Medulla oblongata (tissue), 1 donor: ENCODE measurements around the gene PHLDB1.
"Not testable (repeated sequence)": the region's sequence is repeated elsewhere in the genome, so short reads cannot be mapped to it uniquely, and the experiment has no call there.

Source experiments
- DNase-seq: peaks from one replicate; pipeline ENCODE4 v3.0.0-alpha.2; 2015; ENCODE audit errors: extremely low spot score

The PHLDB1 gene

GRCh38 chr11:118607401-118608359 is at the start of gene PHLDB1:
PHLDB1 (plus strand) TSS chr11:118607615; CDS start chr11:118613837, 6,222 bp downstream.
- peak; percentile 78 for DNase-seq

GRCh38 chr11:118560806-118561205 is 46.6 kb upstream of the PHLDB1 start:
- no peak for DNase-seq

DNA sequence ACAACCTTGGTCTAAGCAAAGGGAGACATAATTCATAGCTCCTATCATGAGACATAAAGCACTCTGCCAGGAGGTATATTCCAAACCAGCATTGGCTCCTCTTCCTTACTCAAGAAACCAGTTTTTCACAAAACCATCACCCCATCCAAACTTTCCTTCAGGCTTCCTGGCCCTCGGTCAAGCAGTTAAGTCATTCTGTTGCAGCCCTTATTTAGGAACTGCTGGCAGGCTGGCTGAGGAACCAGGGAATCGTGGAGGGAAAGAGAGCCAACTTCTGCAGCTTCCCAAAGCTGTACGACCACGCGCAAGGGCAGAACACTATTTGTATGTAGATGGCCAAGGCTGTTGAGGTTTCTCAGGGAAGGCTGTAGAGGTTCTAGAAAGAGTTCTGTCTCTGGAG is 42.4 kb upstream of the PHLDB1 start:
- peak; percentile 50 for DNase-seq

- DNase-seq: no peak
Observed at GRCh38 chr11:118569670-118570069, 37.7 kb upstream of the PHLDB1 start.

DNA sequence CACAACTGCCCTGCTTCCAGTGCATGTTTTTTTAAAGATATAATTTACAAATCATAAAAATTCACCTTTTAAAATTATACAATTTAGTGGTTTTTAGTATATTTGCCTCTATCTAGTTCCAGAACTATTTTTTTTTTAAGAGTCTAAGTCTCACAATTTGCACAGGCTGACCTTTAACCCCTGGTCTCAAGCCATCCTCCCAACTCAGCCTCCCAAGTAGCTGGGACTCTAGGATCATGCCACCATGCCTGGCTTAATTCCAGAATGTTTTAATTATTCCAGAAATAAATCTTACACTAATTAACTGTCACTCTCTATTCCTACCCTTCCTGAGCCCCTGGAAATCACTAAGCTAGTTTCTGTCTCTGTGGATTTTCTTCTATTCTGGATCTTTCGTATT is 36.6 kb upstream of the PHLDB1 start:
- no peak for DNase-seq

DNA sequence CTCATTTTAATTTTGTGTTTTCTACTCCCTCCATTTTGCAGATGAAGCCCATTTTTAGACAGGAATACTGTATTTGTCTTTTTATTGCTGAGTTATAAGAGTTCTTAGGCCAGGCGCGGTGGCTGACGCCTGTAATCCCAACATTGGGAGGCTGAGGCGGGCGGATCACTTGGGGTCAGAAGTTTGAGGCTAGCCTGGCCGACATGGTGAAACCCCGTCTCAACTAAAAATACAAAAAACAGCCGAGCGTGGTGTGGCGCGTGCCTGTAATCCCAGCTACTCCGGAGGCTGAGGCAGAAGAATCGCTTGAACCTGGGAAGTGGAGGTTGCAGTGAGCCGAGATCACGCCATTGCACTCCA is 35.7 kb upstream of the PHLDB1 start:
- not testable (repeated sequence) for DNase-seq

DNA sequence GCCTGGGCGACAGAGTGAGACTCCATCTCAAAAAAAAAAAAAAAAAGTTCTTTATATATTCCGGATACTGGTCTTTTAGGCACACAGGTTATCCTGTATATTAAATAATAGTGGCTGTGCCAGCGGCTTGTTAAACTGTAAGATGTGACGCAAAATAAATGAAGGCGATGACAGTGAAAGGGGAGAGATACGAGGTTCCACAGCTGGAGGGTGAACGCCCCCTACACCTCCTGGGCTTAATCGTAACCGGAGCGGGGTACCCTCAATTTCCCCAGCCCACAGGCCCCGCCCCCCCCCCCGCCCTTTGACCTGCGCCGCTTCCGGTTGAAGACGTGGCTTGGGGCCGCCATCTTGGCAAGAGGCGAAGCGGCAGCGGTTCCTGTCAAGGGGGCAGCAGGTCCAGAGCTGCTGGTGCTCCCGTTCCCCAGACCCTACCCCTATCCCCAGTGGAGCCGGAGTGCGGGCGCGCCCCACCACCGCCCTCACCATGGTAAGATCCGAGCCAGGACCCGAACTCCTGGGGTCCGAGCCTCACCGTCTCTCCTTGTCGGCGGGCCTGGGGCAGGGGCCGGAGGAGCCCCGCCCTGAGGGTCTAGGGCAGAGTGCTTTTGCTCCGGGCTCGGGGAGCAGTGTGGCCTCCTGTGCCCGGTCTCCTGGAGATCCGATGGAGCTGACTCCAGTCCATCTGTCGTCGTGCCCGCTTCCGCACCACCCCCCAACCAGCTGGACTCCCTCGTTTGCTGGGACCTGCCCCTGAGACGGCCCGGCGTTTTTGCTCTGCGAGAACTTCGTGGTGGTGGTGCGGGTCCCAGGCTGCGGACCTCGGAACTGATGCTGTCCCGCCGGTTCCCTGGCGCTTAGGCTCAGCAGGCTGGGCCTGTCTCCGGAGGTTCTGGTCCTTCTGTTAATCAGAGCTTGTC is 35.1 kb upstream of the PHLDB1 start, which contains the start of gene ARCN1:
ARCN1 (plus strand) TSS at position 349 of the 920 bp plus-strand sequence; CDS start at position 488, 139 bp downstream.
- DNase-seq: peak; percentile 85

DNA sequence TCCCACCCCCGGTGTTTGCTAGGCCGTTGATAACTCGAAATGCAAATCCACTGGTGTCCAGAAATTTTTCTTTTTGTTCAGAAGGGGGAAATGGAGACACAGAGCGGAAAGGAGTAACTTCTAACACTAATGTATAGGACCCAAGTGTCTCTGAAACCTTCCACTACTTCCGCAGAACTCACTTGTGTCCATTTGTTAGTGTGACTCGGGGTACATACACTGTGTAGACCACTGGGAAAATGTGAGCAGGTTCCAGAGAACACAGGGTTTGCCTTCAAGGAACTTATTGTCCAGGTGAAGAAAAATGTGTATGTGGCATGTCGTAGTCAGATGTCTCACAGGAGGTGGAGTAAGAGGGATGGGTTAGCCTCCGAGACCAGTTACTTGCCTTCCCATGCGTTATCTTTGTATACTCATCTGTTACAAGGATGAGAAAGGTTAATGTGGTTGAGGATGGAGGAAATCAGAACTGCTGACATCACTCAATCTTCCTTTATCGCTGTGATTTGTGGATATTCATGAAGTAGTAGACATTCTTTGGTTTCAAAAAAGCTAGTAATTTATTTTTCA is 34.3 kb upstream of the PHLDB1 start:
- peak; percentile 50 for DNase-seq

DNA sequence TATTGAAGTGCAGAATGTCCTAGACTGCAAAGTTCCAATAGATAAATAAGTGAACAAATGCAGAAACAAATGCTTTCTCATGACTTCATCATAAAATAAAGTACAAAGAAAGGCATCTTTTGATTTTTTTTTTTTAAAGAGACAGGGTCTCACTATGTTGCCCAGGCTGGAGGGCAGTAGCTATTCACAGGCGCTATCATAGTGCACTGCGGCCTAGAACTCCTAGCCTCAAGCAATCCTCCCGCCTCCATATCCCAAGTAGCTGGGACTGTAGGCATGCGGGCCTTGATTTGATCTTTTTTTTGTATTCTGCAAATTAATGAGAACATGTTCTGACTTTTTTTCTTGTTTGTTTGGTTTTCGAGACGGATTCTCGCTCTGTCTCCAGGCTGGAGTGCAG is 32.8 kb upstream of the PHLDB1 start:
- no peak for DNase-seq

- not testable (repeated sequence) for DNase-seq
Observed at GRCh38 chr11:118577995-118578394, 29.4 kb upstream of the PHLDB1 start.

DNA sequence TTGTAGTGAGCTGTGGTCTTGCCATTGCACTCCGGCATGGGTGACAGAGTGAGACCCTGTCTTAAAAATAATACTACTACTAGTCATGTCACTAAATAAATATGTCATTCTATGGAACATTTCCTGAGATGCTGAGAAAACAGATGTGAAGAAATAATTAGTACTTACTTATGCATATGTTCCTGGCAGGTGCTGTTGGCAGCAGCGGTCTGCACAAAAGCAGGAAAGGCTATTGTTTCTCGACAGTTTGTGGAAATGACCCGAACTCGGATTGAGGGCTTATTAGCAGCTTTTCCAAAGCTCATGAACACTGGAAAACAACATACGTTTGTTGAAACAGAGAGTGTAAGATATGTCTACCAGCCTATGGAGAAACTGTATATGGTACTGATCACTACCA is 26.4 kb upstream of the PHLDB1 start:
- no peak for DNase-seq

GRCh38 chr11:118587952-118588351 is 19.5 kb upstream of the PHLDB1 start:
- no peak for DNase-seq

- peak; percentile 85 for DNase-seq
Observed at GRCh38 chr11:118592616-118593367, 14.6 kb upstream of the PHLDB1 start.

- DNase-seq: peak; percentile 79
Observed at GRCh38 chr11:118594984-118595383, 12.4 kb upstream of the PHLDB1 start.

- no peak for DNase-seq
Observed at GRCh38 chr11:118596224-118597146, 10.9 kb upstream of the PHLDB1 start.

DNA sequence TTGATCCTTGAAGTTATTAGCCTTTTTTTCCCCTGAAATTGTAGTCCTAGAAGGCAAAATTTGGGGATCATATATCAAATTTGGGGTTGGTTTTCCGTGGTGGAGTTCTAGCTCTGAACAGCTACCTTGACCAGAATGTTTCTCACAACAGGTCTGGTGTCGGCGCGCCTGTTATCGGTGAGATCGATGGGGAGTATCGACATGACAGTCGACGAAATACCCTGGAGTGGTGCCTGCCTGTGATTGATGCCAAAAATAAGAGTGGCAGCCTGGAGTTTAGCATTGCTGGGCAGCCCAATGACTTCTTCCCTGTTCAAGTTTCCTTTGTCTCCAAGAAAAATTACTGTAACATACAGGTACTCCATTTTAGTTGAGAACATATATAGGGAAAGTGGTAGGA is 9.9 kb upstream of the PHLDB1 start:
- DNase-seq: no peak

DNA sequence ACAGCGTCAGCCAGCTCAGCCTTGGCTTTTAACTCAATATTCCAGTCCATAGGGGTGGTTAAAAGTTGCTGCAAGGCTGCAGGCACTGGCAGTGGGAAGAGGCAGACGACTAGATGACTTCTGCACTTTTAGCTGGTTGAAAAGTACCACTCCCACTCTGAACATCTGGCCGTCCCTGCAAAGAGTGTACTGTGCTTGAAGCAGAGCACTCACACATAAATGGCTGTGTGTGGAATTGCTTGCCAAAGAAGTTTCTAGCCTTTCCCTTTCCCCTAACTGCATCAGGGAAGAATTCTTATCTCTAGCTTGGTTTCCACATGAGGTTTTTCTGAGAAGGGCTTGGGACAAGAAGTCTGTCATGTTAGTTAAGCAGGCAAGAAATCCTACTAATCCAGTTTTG is 5.1 kb upstream of the PHLDB1 start:
- no peak for DNase-seq

DNA sequence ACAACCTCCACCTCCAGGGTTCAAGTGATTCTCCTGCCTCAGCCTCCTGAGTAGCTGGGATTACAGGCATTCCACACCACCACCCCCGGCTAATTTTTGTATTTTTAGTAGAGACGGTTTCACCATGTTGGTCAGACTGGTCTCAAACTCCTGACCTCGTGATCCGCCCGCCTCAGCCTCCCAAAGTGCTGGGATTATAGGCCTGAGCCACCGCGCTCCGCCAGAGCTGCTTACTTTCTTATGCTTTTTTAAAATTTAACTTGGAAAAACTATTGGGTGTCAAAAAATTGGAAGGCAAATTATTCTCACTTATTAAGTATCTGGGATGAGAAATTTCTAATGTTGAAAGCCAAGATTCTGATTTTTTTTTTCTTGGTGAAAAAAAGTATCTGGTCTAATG is 3.7 kb upstream of the PHLDB1 start:
- DNase-seq: not testable (repeated sequence)

GRCh38 chr11:118604566-118604965 is 2.8 kb upstream of the PHLDB1 start:
- no peak for DNase-seq
